GM19099 (cell line): Measurements from ENCODE around the gene UNC13D.

Experiments
- POLR2A ChIP-seq: IDR thresholded peaks from 3 replicates; pipeline ENCODE4 v1.6.1; 2011; ENCODE audit warnings: low read depth; ENCODE audit not compliant: insufficient read length; ENCODE audit errors: extremely low read depth

The UNC13D gene

DNA sequence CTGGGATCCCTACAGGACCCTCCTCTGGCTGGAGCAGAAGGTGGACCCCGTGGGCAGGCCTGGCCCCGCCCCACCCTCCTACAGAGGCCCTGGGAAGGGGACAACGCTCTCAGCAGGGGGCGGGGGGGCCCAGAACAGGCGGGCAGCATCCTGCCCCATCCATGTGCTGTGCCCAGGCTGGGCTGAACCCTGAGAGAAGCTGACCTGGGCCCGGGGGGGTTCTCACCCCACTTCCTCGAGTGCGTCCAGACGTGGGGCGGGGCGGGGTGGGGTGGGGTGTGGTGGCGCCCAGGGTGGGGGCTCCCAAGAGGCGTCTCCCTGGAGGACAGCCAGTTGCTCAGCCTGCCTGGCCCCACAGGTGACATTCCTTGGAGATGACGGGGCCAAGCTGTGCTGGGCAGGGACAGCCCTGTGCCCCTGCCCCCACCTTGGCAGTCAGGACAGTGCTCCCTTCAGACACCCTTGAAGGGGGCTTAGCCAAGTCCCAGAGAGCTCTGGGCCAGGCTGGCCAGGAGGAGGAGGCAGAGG, 390 bp upstream of the UNC13D start:
- no peak for TF ChIP-seq POLR2A

DNA sequence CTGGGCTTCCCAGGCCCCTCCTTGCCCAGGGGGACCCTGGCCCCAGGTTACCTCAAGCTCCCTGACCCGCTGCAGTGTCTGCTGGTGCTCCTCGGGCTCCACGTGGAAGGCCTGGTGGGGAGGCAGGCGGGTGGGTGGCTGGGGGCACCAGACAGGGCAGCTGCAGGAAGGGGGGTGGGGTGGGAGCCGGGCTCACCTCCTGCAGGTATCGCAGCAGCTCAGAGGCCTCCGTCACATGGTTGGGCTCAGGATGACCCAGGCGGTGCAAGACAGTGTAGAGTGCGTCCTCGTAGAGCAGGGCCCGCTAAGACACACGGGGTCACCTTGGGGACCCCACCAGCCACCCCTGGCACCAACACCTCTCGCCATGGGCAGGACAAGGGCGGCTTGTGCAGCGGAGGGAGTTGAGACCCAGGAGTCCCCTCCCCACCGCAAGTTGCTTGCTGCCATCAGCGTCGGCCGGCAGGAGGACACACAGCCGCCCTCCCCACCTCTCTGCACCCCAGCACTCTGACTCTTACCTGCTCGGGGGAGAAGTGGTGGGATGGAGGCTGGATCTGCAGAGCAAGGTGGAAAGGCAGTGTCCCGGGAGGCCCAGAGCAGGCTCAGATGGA, 1.1 kb downstream of the UNC13D start:
- no peak for TF ChIP-seq POLR2A

DNA sequence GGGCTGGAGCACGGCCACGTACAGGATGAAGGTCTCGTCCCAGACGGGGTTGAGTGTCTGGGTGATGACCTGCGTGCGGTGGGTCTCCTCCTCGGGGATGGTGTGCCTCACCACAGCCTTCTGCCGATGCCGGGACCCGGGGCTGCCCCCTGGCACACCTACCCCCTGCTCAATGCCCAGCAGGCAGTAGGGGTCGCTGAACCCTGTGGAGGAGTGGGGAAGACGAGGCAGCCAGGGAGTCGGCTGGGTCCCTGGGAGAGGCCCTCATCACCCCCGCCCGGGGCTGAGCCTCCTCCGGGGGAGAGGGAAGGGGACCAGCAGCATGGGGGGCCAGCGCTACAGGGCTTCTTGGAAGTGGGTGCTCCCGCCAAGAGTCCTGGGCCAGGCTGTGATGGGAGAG, 1.8 kb downstream of the UNC13D start:
- no peak for TF ChIP-seq POLR2A

DNA sequence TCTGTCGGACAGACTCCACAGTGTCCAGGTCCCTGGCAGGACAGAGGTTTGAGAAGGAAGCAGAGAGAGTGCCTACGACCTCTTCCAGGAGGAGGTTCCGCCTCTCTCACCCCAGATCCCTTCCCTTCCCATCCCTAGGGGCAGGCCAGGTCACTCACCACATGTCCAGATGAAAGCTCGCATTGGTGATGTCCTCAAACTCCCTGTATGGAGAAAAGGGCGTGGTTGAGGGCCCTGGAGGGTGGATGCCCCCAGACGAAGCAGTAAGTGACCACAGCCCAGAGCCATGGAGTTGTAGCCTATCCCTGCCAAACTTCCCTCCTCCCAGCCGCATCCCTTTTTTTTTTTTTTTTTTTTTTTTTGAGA, 3.4 kb downstream of the UNC13D start:
- no peak for TF ChIP-seq POLR2A

DNA sequence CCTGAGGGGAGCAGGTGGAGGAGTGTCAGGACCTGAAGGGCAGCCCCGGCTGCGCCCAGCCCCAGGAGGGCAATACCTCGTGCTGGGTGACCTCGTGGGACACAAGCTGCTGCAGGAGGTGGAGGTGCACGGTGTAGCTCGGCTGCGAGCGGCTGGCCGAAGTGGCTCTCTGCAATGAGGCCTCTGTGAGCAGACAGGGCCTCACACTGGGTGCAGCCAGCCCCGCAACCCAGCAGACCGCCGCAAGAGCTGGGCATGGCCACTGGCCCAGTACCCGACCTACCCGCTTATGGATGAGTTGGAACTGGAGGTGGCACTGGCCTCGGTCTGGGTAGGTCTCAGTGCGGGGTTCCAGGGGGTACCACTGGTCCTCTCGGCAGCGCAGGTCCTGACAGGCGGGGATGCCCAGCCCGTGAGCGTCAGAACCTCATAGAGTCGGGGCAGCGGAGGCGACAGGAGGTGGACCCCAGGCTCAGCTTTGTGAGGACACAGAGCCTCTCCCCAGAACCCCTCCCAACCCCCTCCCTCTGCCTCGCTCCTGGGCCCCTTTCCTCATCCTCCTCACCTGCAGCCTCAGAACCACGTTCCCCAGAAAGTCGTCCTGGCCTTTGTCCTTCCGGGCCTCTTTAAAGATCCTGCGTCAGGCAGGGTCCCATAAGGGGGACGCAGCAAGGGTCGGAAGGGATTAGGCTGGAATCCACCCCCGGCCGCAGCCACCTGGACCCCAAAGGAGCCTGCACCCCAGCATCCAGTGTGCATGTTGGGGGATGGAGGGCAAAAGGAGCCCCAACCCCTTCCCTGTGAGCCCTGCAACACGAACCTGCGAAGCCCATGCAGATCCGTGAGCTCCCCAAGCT, 4.0 kb downstream of the UNC13D start:
- no peak for TF ChIP-seq POLR2A

DNA sequence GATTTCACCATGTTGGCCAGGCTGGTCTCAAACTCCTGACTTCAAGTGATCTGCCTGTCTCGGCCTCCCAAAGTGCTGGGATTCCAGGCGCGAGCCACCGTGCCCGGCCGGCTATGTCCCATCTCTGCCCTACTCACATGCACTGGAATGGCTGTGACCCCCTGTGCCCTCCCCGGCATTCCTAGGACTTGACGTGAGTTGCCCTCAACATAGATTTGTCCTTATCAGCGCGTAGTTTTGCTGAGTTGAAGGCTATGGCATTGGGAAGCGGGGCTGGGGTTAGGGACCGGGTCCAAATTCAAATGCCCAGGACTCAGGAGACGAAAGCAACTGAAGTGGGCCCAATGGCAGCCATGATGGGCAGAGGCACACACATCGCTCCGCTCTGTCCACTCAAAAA, 5.8 kb downstream of the UNC13D start:
- no peak for TF ChIP-seq POLR2A

DNA sequence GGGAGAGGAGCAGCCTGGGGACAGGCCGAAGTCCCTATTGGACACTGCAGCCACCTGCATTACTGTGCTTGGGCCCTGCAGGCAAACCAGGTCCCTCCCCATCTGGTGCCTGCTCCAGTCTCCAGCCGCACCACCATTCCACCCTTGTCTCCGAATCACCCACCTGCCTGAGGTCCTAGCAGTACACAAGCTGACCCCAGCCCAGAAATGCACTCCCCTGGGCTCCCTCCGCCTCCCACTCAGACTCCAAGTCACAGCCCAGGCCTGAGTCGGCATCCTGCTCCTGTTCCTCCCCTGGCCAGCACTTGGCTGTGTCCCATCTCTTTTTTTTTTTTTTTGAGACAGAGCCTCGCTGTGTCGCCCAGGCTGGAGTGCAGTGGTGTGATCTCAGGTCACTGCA, 6.3 kb downstream of the UNC13D start:
- TF ChIP-seq POLR2A: no peak

DNA sequence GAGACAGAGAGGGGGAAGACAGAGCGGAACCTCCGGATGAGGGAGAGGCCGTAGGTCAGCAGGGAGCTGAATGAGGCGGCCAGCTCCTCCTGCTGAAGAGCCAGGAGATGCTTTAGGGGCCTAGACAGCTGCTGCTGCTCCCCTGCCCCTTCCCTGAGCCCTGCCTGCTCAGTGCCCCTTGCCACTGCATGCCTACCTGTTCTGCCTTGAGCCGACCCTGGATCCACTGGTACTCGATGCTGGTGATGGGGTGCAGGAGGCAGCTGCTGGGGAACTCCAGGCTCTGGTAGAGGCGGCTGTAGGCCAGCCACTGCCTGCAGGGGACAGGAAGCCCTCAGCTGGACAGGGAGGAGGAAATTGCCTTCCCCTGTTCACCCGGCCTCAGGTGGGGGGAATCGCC, 7.6 kb downstream of the UNC13D start:
- no peak for TF ChIP-seq POLR2A

DNA sequence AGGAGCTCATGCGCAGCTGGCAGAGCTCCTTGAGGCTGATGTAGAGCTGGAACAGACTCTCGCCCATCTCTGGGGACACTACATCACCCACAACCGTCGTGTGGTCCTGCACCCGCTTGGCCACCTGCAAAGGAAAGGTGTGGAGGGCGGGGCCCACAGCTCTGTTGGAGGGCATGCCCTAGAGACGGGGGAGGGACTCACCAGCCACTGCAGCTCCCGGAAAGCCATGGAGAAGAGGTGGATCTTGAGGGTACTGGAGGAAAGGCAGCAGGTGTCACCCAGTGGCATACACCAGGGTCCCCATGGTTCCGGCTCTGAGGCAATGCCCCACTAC, 8.6 kb downstream of the UNC13D start:
- TF ChIP-seq POLR2A: no peak

DNA sequence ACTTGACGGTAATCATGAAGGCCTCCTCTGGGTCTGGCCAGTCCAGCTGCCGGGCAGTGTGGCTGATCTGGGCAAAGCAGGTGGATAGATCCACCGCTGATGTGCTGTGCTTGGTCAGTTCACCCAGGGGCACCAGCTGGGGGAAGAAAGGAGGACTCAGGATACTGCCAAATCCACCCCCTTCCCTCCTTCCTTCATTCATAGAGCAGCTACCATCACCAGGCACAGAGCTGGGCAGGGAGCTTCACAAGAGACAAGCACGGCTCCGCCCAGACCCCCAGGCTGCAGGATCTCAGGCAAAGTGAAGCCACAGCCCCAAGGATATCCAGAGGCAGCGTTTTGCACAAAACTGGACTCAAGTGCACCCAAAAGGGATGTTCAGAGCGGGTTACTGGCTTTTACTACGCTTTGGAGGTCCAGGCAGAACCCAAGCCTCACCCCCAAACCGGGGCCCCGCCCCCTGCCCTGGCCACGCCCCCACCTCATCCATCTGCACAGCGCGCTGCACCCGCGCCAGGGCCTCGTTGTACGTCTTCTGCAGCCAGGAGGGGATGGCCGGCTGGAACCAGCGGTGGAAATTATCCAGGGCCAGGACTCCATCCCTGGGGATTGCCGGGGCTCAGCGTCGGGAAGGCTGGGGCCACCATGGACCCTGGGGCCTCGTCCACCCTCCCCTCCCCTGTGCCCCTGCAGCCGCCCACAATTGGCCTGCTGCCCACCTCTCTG, 9.1 kb downstream of the UNC13D start:
- TF ChIP-seq POLR2A: no peak

DNA sequence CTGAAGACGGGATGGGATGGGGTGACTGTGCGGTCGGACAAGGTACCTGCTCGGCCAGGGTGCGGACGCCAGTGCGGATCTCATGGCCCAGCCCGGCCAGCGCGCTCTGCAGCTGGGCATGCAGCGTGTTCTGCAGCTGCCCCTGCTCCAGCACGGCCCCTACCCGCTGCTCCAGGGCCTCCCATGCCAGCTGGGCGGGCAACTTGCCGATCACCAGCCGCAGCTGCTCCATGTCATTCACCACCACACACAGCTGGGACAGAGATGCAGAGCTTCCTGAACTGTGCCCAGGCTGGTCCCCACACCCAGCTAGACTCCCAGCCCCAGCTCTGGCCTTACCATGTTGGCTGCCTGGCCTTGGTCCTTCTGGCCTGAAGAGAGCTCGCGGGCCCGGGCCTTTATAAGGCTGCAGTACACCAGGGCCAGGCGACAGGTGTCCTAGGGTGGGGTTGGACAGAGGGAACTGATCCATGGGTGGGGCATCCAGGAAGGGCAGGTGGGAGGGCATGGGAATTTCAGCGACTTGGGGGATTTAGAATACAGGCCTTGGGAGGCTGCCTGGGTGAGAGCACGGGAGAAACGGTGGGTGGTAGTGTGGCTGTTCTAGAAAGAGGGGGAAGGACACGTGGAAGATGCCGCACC, 9.8 kb downstream of the UNC13D start:
- TF ChIP-seq POLR2A: no peak

DNA sequence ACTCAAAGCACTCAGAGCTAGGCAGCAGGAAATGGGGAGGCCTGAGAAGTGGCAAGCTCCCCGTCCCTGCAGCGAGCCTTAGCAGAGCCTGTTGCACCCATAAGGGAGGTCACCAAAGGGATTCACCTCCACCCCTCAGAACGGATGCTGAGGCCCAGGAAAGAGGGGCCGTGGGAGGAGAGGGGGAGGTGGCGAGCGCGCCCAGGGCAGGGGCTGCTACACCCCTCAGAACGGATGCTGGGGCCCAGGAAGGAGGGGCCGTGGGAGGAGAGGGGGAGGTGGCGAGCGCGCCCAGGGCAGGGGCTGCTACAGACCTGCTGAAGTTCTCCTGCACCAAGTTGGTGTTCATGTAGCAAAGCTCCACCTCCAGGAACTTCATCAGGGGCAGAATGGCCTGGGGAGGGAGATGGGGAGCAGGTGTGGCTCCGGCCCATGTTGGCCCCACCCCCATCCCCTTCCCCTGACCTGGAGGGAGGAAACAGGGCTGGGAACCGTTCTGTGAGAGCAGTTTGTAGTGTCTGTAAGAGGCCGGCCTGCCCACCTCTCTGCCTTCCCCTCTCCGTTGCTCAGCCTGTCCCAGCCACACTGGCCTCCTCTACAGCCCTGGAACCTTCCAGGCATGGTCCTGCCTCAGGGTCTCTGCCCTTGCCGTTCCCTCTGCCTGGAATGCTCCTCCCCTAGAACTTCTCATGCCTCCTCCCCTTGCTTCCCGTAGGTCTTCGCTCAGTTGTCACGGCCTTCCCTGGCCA, 11.4 kb downstream of the UNC13D start:
- TF ChIP-seq POLR2A: no peak

DNA sequence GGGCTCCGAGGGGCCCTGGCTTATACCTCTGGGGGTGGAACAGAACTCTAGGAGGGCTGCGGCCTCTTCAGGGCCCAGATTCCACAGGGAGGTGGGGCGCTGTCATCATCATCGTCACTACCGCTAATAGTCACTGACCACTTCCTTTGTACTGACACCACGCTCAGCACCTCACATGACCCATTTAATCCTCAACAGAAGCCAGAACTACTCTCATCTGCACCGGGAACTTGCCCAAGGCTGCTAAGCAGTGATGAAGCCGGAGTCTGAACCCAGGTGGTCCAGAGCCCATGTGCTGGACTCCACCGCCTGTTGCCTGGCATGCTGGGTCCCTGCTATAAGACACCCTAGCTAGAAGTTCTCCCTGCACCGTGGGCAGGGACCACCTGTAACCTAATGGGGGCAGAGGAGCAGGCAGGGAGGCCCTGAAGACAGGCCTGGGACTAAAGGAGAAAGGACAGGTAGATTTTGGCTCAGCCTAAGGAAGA, 12.0 kb downstream of the UNC13D start:
- no peak for TF ChIP-seq POLR2A

DNA sequence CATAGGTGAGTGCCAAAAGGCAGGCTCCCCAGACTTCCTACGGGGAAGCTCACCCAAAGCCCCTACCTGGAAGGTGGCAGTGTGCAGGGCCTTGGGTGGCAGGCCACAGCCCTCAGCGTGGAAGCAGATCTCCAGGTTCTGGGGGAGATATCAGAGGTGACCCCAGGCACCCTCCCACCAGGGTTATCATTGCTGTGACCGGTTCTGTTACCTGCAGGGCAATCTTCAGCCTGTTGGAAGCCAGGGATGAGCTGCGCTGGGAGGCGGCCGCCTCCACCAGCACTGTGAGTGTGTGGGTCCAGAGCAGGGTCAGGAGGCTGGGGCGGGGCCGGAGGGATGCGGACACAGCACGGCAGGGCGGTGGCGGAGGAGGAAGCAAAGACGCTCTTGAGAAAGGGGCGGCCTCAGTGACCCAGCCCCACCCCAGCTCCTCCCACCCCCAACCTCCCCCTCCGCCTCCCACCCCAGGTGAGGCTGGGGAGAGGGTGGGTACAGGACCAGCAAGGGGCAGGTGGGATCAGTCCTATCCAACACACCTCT, 13.1 kb downstream of the UNC13D start:
- no peak for TF ChIP-seq POLR2A
